Inferior parietal cortex (tissue), 1 donor: ENCODE data around the gene PHF3.
"Not testable (repeated sequence)": the region's sequence is repeated elsewhere in the genome, so short reads cannot be mapped to it uniquely, and the experiment has no call there.

Experiments
- DNase-seq: peaks from one replicate; pipeline ENCODE4 v3.0.0-alpha.2; 2016; ENCODE audit errors: extremely low spot score

Gene PHF3

GRCh38 chr6:63706630-63707029 is 71.0 kb downstream of the PHF3 start:
- DNase-seq: no peak

GRCh38 chr6:63708631-63709030 is 73.0 kb downstream of the PHF3 start:
- DNase-seq: no peak

DNA sequence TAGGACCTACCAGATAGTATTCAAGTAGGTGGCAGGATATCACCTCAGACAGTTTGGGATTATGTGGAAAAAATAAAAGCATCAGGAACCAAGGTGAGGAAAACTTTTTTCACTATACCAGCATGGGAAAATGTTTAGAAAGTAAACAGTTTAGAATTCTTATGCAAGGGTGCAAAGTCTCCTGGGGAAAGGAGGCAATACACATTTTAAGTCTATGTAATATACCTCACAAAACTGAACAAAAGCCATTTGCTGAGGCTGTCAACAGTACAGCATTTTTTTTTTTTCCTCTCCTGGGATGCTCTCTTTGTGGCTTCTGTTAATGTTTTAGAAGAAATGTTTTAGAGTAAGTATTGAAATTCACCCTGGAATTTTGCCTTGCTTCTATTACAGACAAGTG is 73.5 kb downstream of the PHF3 start:
- DNase-seq: no peak

DNA sequence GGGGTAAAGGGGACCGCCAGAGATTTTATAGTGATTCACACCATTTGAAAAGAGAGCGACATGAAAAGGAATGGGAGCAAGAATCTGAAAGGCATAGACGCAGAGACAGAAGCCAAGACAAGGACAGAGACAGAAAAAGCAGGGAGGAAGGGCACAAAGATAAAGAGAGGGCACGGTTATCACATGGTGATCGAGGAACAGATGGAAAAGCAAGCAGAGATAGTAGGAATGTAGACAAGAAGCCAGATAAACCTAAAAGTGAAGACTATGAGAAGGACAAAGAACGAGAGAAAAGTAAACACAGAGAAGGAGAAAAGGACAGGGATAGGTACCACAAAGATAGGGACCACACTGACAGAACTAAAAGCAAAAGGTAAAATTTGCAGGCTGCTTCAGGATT is 77.7 kb downstream of the PHF3 start:
- DNase-seq: no peak

DNA sequence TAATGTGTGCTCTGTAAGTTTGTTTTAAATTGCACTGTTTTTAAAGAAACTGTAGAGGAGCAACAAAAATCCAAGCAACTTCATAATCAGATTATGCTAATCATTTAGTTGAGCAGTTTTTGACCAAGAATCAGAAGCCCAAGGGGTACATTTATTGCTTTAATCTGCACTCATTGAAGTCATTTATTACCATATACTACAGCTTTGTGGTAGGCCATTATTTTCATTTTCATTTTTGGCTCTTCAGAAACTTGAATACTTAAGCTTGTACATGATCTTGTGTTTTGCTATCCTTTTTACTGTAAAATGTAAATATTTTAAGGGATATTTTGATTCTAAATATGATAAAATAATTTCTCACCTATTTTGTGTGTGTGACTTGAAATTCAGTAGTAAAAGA is 78.5 kb downstream of the PHF3 start:
- no peak for DNase-seq

GRCh38 chr6:63716169-63716568 is 80.6 kb downstream of the PHF3 start:
- DNase-seq: no peak

DNA sequence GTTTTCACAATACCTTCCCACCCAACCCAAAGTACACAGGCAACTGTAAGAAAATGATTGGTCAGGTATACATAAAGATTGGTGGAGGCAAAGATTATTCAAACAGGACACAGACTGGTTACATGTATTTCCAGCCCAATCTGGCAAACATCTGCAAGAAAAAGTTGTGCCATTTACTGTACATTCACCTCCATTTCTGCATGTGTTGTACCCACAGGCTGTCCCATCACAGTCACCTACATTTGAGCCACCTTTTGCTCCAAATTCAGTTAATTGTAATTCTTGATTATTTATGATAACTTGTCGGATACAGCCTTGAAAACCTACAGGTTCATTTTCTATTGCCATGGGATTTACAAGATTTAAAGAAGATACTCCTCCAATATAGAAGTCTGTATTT is 85.6 kb downstream of the PHF3 start:
- no peak for DNase-seq

- no peak for DNase-seq
Observed at GRCh38 chr6:63724721-63725120, 89.1 kb downstream of the PHF3 start.

DNA sequence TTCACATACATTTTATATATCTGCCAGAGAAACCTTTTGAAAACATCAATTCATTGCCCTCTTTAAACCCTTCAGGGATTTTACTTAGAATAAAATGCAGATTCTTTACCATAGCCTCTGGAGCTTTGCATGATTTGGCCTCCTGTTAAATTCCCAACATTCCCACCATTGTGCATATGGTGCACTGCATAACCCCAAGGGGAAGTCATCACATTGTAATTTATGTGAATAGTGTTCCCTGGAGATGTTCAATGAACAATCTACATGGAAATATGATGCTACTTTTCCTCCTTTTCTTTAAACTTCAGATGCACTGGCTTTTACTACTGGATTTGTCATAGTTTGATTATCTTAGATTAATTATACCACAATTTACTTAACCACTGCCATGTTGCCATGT is 94.7 kb downstream of the PHF3 start:
- no peak for DNase-seq

GRCh38 chr6:63731930-63732329 is 96.3 kb downstream of the PHF3 start:
- no peak for DNase-seq

- no peak for DNase-seq
Observed at GRCh38 chr6:63732336-63732735, 96.7 kb downstream of the PHF3 start.

DNA sequence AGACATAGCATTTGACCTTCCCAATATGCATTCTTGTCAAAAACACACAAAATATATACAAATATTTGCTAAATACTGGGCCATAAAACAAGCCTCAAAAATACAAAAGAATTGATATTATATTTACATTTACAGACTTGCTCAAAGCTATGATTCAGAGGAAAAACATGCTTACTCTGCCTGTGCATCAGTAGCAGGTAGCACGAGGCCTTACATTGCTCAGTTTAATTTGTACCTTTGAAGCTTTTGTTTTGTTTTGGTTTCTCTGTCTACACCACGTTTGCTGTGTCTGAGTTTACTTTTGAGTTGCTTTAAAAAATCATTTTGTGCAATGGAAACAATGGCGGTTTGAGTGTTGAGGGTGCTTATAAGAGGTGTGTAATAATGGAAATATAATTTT is 99.3 kb downstream of the PHF3 start:
- DNase-seq: no peak

- not testable (repeated sequence) for DNase-seq
Observed at GRCh38 chr6:63738190-63738589, 102.6 kb downstream of the PHF3 start.

DNA sequence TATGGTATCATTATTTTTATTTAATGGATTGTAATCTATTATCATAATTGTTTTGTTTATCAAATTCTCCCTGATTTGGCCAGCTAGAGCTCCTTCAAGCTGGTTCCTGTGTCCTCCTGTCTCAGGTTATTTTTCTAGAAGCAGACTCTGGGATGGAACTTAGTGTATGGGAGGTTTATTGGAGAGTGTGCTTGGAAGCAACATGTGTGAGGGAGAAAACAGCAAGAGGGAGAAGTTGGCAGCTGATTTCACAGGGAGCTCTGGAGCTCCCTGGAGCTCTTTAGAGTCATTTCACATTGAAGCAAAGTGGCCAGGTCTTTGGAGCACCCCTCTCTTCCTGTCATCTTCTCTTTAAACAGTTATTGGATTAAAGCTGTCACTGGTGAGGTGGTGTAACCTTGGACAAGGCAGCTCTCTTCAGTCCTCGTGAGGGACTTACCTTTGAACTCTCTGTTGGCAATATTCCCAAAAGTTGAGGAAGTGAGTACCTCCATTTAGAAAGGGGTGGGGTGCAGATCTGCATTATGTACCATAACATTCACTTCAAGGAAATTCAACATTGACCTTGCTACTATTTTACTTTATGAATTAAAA is 103.6 kb downstream of the PHF3 start:
- DNase-seq: no peak

- no peak for DNase-seq
Observed at GRCh38 chr6:63740709-63741108, 105.1 kb downstream of the PHF3 start.

GRCh38 chr6:63742060-63742459 is 106.5 kb downstream of the PHF3 start:
- DNase-seq: no peak

DNA sequence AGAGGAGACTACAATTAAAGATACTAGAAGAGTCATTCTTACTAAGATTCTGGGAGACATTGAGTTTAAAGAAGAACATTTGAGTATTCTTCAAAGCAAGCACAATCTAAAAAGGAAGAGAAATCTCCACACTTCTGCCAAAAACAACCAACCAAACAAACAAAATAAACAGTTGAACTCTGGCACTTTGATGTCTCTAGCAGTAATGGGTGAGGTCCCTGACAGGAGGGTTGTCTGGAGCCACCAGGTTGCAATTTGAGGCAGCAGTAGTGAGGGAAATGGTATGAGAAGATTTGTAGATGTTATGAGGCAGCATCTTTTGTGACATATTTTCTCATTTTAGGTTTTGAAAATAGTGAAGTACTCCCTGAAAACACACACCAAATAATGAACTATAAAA is 108.1 kb downstream of the PHF3 start:
- DNase-seq: no peak

DNA sequence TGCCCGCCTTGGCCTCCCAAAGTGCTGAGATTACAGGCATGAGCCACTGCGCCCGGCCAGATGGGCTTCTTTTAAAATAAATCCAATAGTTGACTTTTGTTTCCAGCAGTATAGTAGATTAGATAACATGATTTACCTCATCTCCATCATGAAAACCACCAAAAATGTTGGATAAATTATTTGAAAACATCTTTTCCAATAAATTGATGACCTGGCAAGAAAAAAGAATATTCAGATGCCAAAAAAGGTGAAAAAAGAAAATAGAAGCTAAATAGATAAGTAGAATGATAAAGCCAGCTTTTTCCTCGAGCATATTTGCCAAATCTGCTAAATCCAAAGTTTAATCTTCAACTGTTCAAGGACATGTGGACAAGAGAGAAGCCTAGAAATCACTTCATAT is 109.2 kb downstream of the PHF3 start:
- DNase-seq: no peak

- no peak for DNase-seq
Observed at GRCh38 chr6:63745784-63746183, 110.2 kb downstream of the PHF3 start.

- no peak for DNase-seq
Observed at GRCh38 chr6:63750400-63750799, 114.8 kb downstream of the PHF3 start.

GRCh38 chr6:63757275-63757674 is 121.7 kb downstream of the PHF3 start:
- DNase-seq: not testable (repeated sequence)

DNA sequence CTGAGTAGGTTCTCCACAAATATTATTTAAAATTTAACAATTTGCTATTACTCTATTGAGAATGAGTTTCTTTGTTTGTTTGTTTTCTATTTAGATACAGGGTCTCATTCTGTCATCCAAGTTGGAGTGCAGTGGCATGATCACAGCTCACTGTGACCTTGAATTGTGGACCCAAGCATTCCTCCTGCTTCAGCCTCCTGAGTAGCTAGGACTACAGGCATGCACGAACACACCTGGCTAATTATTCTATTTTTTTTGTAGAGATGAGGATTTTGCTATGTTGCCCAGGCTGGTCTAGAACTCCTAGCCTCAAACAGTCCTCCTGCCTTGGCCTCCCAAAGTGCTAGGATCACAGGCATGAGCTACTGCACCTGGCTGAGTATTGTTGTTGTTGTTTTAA is 122.2 kb downstream of the PHF3 start:
- no peak for DNase-seq

GRCh38 chr6:63759605-63760105 is 124.1 kb downstream of the PHF3 start:
- no peak for DNase-seq

GRCh38 chr6:63760199-63760598 is 124.6 kb downstream of the PHF3 start:
- DNase-seq: no peak
